ENCODE results near the gene LAMA4.

The LAMA4 gene

GRCh38 chr6:112253841-112254816, at the start of gene LAMA4:
TSS of gene LAMA4 (minus strand) at chr6:112254567. CDS start at chr6:112254150, 417 bp downstream.
- TF ChIP-seq CTCF (IDR thresholded peaks at IDR 0.05; ENCODE audit: low read depth, low read length), result no peak
- DNase-seq (ENCODE audit: low read depth in 2 of 2), result peak; percentile 73 to 92
- H3K4me3 ChIP-seq (replicated peaks in 1 of 2; ENCODE audit: low read depth in 2 of 2, low read length in 2 of 2), result peak within 1 kb of the TSS; percentile 90 to 96

GRCh38 chr6:112302142-112302705, 47.9 kb upstream of the LAMA4 start:
- TF ChIP-seq CTCF (IDR thresholded peaks at IDR 0.05; ENCODE audit: low read depth, low read length), result no peak
- H3K4me3 ChIP-seq (replicated peaks in 1 of 2; ENCODE audit: low read depth in 2 of 2, low read length in 2 of 2), result no peak overlapping the region
- no peak for DNase-seq (ENCODE audit: low read depth in 2 of 2)

- no peak for DNase-seq (ENCODE audit: low read depth in 2 of 2)
- no peak for TF ChIP-seq CTCF (IDR thresholded peaks at IDR 0.05; ENCODE audit: low read depth, low read length)
- H3K4me3 ChIP-seq (replicated peaks in 1 of 2; ENCODE audit: low read depth in 2 of 2, low read length in 2 of 2), result no peak overlapping the region
Measured at GRCh38 chr6:112300896-112301295, 46.5 kb upstream of the LAMA4 start.

- TF ChIP-seq CTCF (IDR thresholded peaks at IDR 0.05; ENCODE audit: low read depth, low read length), result no peak
- peak overlapping the region in 1 of 2 donors; percentile 19 for H3K4me3 ChIP-seq (replicated peaks in 1 of 2; ENCODE audit: low read depth in 2 of 2, low read length in 2 of 2)
- DNase-seq (ENCODE audit: low read depth in 2 of 2), result peak; percentile 74 to 93
Measured at GRCh38 chr6:112298816-112299281, 44.5 kb upstream of the LAMA4 start.

GRCh38 chr6:112298021-112298745, 43.8 kb upstream of the LAMA4 start:
- TF ChIP-seq CTCF (IDR thresholded peaks at IDR 0.05; ENCODE audit: low read depth, low read length), result no peak
- peak; percentile 91 to 95 for DNase-seq (ENCODE audit: low read depth in 2 of 2)
- H3K4me3 ChIP-seq (replicated peaks in 1 of 2; ENCODE audit: low read depth in 2 of 2, low read length in 2 of 2), result peak overlapping the region in 1 of 2 donors; percentile 26

GRCh38 chr6:112296694-112297093, 42.3 kb upstream of the LAMA4 start:
- TF ChIP-seq CTCF (IDR thresholded peaks at IDR 0.05; ENCODE audit: low read depth, low read length), result no peak
- no peak for DNase-seq (ENCODE audit: low read depth in 2 of 2)
- H3K4me3 ChIP-seq (replicated peaks in 1 of 2; ENCODE audit: low read depth in 2 of 2, low read length in 2 of 2), result no peak overlapping the region

All from cardiac fibroblast (primary cell).